Osteoblast (primary cell): Measurements from ENCODE around the gene TNPO3. TPM values are rescaled to one million over a fixed set of nuclear protein-coding genes. Genes with fewer than 3 reads are reported as not detected.

Experiments used
- DNase-seq: peaks from one replicate; pipeline ENCODE4 v3.0.0; 2011; ENCODE audit warnings: low spot score, mixed read lengths; ENCODE audit not compliant: insufficient read length; ENCODE audit errors: missing footprints
- H2AFZ ChIP-seq: 2 replicates; pipeline ENCODE4 v1.6.0; 2011; ENCODE audit warnings: mild to moderate bottlenecking, low read length
- H3K27ac ChIP-seq: 2 replicates; pipeline ENCODE4 v1.5.1; 2011; ENCODE audit warnings: mild to moderate bottlenecking, low read depth, low read length, moderate library complexity
- H3K27me3 ChIP-seq: 2 replicates; pipeline ENCODE4 v1.6.0; 2012; ENCODE audit warnings: mild to moderate bottlenecking, control low read depth, inconsistent platforms, low read length, moderate library complexity; ENCODE audit not compliant: insufficient read depth
- H3K36me3 ChIP-seq: 2 replicates; pipeline ENCODE4 v1.5.1; 2011; ENCODE audit warnings: mild to moderate bottlenecking, low read length, control low read depth, moderate library complexity; ENCODE audit not compliant: insufficient read depth
- H3K4me1 ChIP-seq: 2 replicates; pipeline ENCODE4 v1.5.1; 2011; ENCODE audit warnings: mild to moderate bottlenecking, low read length, control low read depth, moderate library complexity; ENCODE audit not compliant: insufficient read depth
- H3K4me2 ChIP-seq: 2 replicates; pipeline ENCODE4 v1.6.0; 2011; ENCODE audit warnings: mild to moderate bottlenecking, low read length; ENCODE audit not compliant: insufficient read depth
- H3K4me3 ChIP-seq: fragments of 200-600 bp; sonication (generic); 3 replicates; pipeline ENCODE4 v1.5.1; 2012; ENCODE audit warnings: mild to moderate bottlenecking, low read length, inconsistent platforms; ENCODE audit not compliant: insufficient read depth
- H3K79me2 ChIP-seq: 2 replicates; pipeline ENCODE4 v1.6.0; 2012; ENCODE audit warnings: mild to moderate bottlenecking, low read length, control low read depth, inconsistent platforms; ENCODE audit not compliant: insufficient read depth
- H3K9me3 ChIP-seq: 2 replicates; pipeline ENCODE4 v1.5.1; 2011; ENCODE audit warnings: low read depth, low read length, control low read depth
- H4K20me1 ChIP-seq: 2 replicates; pipeline ENCODE4 v1.6.0; 2012; ENCODE audit warnings: mild to moderate bottlenecking, low read length, control low read depth; ENCODE audit not compliant: insufficient read depth
- total RNA-seq: library from RNA; depleted of rRNA; stranded (reverse); fragments of >200 nt; gene quantifications from 2 replicates; pipeline ENCODE4 v1.2.3, GENCODE V29; 2012
- TF ChIP-seq, protein P1 (sequence below): IDR thresholded peaks from 2 replicates; pipeline ENCODE4 v1.5.1; 2011; ENCODE audit warnings: mild to moderate bottlenecking, low read depth, low read length, moderate library complexity; ENCODE audit errors: extremely low read depth

TNPO3 gene
- total RNA-seq, 1 donor: 56.1 TPM

DNA sequence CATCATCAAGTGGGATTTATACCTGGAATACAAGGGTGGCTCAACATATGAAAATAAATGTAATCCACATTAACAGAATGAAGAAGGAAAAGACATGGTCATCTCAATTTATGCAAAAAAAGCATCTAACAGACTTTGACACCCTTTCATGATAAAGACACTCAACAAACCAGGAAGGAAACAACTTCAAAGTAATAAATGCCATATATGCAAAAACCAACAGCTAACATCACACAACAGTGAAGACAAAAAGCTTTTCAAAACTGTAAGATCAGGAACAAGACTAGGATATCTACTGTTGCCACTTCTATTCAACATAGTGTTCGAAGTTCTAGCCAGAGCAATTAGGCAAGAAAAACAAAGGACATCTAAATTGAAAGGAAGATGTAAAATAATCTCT, 22.9 kb downstream of the TNPO3 start:
- Histone ChIP-seq H3K4me3 (no peak overlapping the region), H2AFZ (no peak overlapping the region), H3K9me3 (no peaks in the 10 kb centered on the region), H3K36me3 (peaks cover 16% of the 10 kb centered on the region), H3K27ac (no peak overlapping the region), H3K79me2 (peaks cover 84% of the 10 kb centered on the region), H4K20me1 (peaks cover 5% of the 10 kb centered on the region), H3K4me1 (no peaks in the 10 kb centered on the region), H3K4me2 (no peak overlapping the region), H3K27me3 (no peaks in the 10 kb centered on the region)
- DNase-seq: no peak
- TF ChIP-seq, protein P1, sequence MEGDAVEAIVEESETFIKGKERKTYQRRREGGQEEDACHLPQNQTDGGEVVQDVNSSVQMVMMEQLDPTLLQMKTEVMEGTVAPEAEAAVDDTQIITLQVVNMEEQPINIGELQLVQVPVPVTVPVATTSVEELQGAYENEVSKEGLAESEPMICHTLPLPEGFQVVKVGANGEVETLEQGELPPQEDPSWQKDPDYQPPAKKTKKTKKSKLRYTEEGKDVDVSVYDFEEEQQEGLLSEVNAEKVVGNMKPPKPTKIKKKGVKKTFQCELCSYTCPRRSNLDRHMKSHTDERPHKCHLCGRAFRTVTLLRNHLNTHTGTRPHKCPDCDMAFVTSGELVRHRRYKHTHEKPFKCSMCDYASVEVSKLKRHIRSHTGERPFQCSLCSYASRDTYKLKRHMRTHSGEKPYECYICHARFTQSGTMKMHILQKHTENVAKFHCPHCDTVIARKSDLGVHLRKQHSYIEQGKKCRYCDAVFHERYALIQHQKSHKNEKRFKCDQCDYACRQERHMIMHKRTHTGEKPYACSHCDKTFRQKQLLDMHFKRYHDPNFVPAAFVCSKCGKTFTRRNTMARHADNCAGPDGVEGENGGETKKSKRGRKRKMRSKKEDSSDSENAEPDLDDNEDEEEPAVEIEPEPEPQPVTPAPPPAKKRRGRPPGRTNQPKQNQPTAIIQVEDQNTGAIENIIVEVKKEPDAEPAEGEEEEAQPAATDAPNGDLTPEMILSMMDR: no peak

DNA sequence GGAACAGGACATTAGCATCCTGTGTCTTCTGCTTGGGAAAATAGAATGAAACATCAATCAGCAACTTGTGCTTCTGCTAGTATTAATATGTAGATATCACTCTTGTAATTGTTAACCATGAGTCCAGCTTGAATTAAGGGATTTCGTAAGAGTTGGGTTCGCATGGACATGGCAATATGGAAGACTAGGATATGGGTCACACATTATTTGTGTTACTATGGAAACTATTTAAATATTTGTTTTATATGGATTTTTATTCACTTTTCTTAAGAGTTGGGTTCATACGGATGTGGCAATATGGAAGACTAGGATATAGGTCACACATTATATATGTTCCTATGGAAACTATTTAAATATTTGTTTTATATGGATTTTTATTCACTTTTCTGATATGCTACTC, 24.5 kb downstream of the TNPO3 start:
- H3K4me2 ChIP-seq: no peak overlapping the region
- no peaks in the 10 kb centered on the region for H3K9me3 ChIP-seq
- no peak overlapping the region for H2AFZ ChIP-seq
- no peak overlapping the region for H3K27ac ChIP-seq
- no peak overlapping the region for H3K4me3 ChIP-seq
- peaks cover 81% of the 10 kb centered on the region for H3K79me2 ChIP-seq
- DNase-seq: no peak
- no peaks in the 10 kb centered on the region for H3K4me1 ChIP-seq
- H3K36me3 ChIP-seq: peaks cover 13% of the 10 kb centered on the region
- H4K20me1 ChIP-seq: peaks cover 5% of the 10 kb centered on the region
- TF ChIP-seq, protein P1: no peak
- no peaks in the 10 kb centered on the region for H3K27me3 ChIP-seq

DNA sequence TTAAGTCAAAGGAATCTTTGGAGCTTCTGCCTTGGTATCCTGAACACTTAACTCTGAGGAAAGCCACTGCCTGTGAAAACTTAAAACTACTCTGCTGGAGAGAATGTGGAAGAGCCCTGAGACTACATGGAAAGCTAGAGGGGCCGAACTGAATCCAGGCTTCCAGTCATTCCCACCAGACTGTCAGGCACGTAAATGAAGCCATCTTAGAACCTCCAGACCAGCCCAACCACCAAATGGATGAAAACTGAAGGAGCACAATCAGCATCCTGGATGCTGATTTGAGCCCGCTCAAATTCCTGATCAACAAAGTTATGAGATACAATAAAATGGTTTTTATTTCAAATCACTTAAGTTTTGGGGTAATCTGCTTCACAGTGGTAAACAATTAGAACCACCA, 30.8 kb downstream of the TNPO3 start:
- Histone ChIP-seq H3K4me1 (no peaks in the 10 kb centered on the region), H3K4me2 (no peak overlapping the region), H3K9me3 (no peaks in the 10 kb centered on the region), H3K4me3 (no peak overlapping the region), H4K20me1 (peaks cover 10% of the 10 kb centered on the region), H3K27ac (no peak overlapping the region), H3K36me3 (peaks cover 8% of the 10 kb centered on the region), H3K79me2 (peaks cover 85% of the 10 kb centered on the region), H3K27me3 (no peaks in the 10 kb centered on the region), H2AFZ (no peak overlapping the region)
- no peak for DNase-seq
- TF ChIP-seq, protein P1: no peak

DNA sequence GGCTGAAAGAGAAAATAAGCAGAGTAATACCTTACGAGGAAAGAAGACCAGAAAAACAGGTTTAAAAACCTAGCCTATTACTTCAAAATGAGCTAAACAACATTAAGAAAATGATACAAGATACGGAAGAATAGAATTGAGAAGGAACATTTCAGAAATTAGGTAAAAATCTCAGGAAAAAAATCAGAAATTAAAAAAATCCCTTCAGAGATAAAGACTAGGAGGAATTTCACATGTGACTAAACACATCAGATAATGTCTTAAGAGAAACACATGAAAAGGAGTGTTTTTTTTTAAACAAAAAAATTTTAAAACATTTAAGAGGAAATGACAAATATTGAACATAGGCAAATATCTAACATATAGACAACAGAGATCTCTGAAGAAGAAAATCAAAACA, 33.3 kb downstream of the TNPO3 start:
- Histone ChIP-seq H3K27ac (no peak overlapping the region), H2AFZ (no peak overlapping the region), H3K4me2 (no peak overlapping the region), H3K79me2 (peaks cover 78% of the 10 kb centered on the region), H3K36me3 (peaks cover 4% of the 10 kb centered on the region), H4K20me1 (peaks cover 16% of the 10 kb centered on the region), H3K9me3 (no peaks in the 10 kb centered on the region), H3K27me3 (no peaks in the 10 kb centered on the region), H3K4me3 (no peak overlapping the region), H3K4me1 (peaks cover 5% of the 10 kb centered on the region)
- TF ChIP-seq, protein P1: no peak
- no peak for DNase-seq
